Activated CD4-positive, alpha-beta memory T cell treated with anti-CD3 and anti-CD28 coated beads for 36 hours (primary cell): Measurements from ENCODE around the gene SPTBN1. TPM values are rescaled to one million over a fixed set of nuclear protein-coding genes. Genes with fewer than 3 reads are reported as not detected.

Experiments used
- CTCF ChIA-PET: fragments of 350-600 bp; sonication (Branson Sonifier 250); formaldehyde crosslinking; loops from one replicate; lab custom pipeline; 2021; ENCODE audit warnings: antibody characterized with exemption, inconsistent platforms; lab: Charles Lee
- POLR2A ChIA-PET: fragments of 350-600 bp; sonication (Branson Sonifier 250); formaldehyde crosslinking; loops from one replicate; lab custom pipeline; 2021; ENCODE audit warnings: antibody characterized with exemption; lab: Charles Lee
- DNase-seq: peaks from one replicate; pipeline ENCODE4 v3.0.0-alpha.2; 2020
- H3K27ac Mint-ChIP-seq: one replicate; pipeline ENCODE4 v1.8.0; 2021; ENCODE audit warnings: mixed read lengths
- H3K27me3 Mint-ChIP-seq: one replicate; pipeline ENCODE4 v1.8.0; 2021; ENCODE audit warnings: mixed read lengths
- H3K36me3 Mint-ChIP-seq: one replicate; pipeline ENCODE4 v1.8.0; 2021; ENCODE audit warnings: mixed read lengths
- H3K4me1 Mint-ChIP-seq: one replicate; pipeline ENCODE4 v1.8.0; 2021; ENCODE audit warnings: low read depth, mixed read lengths
- H3K4me3 Mint-ChIP-seq: one replicate; pipeline ENCODE4 v1.8.0; 2021; ENCODE audit warnings: mild to moderate bottlenecking, mixed read lengths
- H3K9me3 Mint-ChIP-seq: one replicate; pipeline ENCODE4 v1.8.0; 2021; ENCODE audit warnings: mixed read lengths
- intact Hi-C: fragments of 100-400 bp; cut with micrococcal nuclease; formaldehyde crosslinking; loops from one replicate; pipeline ENCODE4 v1.15.1; 2023
- total RNA-seq, 2 experiments: library from RNA; stranded (reverse); gene quantifications; one replicate each; pipeline ENCODE4 v1.2.3, GENCODE V29; 2021

Gene SPTBN1
- total RNA-seq, 2 experiments from 2014 or later: 67.5 to 68.1 TPM

DNA sequence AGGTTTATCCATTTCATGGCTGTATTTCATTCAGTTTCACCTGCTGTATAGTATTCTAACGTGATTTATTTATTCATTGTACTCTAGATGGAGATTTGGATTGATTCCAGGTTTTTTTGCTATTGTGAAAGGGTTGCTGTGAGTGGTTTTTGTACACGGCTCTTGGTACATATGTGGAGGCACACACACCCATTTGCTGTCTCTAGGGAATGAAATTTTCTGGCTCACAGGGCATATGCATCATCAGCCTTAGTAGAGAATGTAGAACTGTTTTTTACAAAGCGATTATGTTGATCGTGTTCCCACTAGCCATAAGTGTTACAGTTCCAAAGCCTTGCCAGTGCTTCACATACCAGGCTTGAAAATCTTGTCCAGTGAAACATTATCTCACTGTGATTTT is 5.1 kb downstream of the SPTBN1 start:
- no peaks in the 10 kb centered on the region for H3K9me3 Mint-ChIP-seq
- peaks cover 36% of the 10 kb centered on the region for H3K27me3 Mint-ChIP-seq
- ChIA-PET POLR2A (no interaction called here), CTCF (no interaction called here)
- no peak overlapping the region for H3K27ac Mint-ChIP-seq
- no peaks in the 10 kb centered on the region for H3K36me3 Mint-ChIP-seq
- no peak for DNase-seq
- H3K4me3 Mint-ChIP-seq: no peak overlapping the region
- H3K4me1 Mint-ChIP-seq: peaks cover 3% of the 10 kb centered on the region
- intact Hi-C loops: no loop called here

DNA sequence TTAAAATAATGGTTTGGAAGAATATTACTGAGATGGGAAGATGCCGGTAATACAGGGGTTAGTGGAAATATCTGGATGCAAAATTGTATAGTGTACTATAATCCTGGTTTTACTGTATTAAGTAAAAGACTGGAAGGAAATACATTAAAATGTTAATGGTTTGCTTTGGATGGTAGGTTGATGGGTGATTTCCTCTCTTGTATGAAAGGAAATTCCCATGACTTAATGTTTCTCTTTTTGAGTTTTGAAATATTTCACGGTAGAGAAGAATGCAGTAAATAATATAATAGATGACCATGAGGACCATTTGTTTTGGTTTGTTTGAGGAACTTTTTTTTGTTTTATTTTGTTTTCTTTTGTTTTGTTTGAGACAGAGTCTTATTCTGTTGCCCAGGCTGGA is 8.2 kb downstream of the SPTBN1 start:
- Mint-ChIP-seq H3K27me3 (peaks cover 18% of the 10 kb centered on the region), H3K4me3 (no peak overlapping the region), H3K27ac (no peak overlapping the region), H3K9me3 (no peaks in the 10 kb centered on the region), H3K36me3 (no peaks in the 10 kb centered on the region), H3K4me1 (no peaks in the 10 kb centered on the region)
- DNase-seq: no peak
- ChIA-PET POLR2A (no interaction called here), CTCF (no interaction called here)
- intact Hi-C loops: no loop called here

DNA sequence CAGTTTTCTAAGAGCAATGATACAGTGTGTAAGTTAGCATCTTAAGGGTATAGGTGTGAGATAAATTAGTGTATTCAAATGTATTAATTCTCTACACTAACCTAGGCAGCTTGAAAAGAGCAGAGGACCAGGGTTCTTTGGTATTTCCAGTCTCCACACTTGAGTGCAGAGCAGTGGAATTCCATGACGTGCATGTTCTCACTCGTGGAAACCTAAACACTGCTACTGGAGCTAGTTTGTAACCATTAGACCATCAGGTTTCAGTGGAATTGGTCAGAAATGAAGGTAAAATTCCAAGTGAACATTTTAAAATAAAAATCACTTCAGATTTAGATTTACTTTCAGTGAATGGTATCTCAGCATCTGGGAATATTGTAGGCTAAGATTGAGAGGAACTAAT is 9.0 kb downstream of the SPTBN1 start:
- no peak for DNase-seq
- ChIA-PET CTCF (no interaction called here), POLR2A (no interaction called here)
- no peak overlapping the region for H3K27ac Mint-ChIP-seq
- H3K4me3 Mint-ChIP-seq: no peak overlapping the region
- peaks cover 16% of the 10 kb centered on the region for H3K27me3 Mint-ChIP-seq
- no peaks in the 10 kb centered on the region for H3K36me3 Mint-ChIP-seq
- H3K4me1 Mint-ChIP-seq: no peaks in the 10 kb centered on the region
- no peaks in the 10 kb centered on the region for H3K9me3 Mint-ChIP-seq
- intact Hi-C loops: no loop called here

DNA sequence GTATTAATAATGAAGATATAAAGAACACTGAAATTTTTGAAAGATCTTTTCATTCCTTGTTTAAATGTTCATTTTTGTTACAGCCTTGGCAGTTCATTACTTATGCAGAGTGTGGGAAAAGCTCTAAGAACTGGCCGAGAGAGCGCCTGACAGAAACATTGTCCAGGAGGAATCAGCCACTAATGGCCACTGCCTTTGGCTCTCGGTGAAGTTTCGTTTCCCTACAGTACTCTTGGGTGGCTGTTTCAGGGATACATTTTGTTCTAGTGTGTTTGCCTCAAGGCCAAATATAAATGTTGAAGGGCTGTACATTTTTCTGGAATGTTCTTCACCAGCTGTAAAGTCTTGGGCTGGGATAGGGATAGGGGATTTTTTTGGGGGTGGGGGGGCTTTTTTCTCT is 10.7 kb downstream of the SPTBN1 start:
- Mint-ChIP-seq H3K27ac (no peak overlapping the region), H3K36me3 (no peaks in the 10 kb centered on the region), H3K4me1 (no peaks in the 10 kb centered on the region), H3K4me3 (no peak overlapping the region), H3K27me3 (peaks cover 10% of the 10 kb centered on the region), H3K9me3 (no peaks in the 10 kb centered on the region)
- no peak for DNase-seq
- ChIA-PET CTCF (no interaction called here), POLR2A (no interaction called here)
- intact Hi-C loops: no loop called here

- no peaks in the 10 kb centered on the region for H3K9me3 Mint-ChIP-seq
- ChIA-PET CTCF (interaction anchor here (0.7 kb wide), 1 partner anchor 376 kb away, joined by 3 read pairs; no protein-coding TSS in a partner anchor), POLR2A (no interaction called here)
- H3K27me3 Mint-ChIP-seq: peaks cover 3% of the 10 kb centered on the region
- no peaks in the 10 kb centered on the region for H3K36me3 Mint-ChIP-seq
- H3K27ac Mint-ChIP-seq: no peak overlapping the region
- H3K4me1 Mint-ChIP-seq: no peaks in the 10 kb centered on the region
- no peak overlapping the region for H3K4me3 Mint-ChIP-seq
- intact Hi-C loops: no loop called here
- no peak for DNase-seq
Measured at GRCh38 chr2:54468673-54469072, 12.5 kb downstream of the SPTBN1 start.

DNA sequence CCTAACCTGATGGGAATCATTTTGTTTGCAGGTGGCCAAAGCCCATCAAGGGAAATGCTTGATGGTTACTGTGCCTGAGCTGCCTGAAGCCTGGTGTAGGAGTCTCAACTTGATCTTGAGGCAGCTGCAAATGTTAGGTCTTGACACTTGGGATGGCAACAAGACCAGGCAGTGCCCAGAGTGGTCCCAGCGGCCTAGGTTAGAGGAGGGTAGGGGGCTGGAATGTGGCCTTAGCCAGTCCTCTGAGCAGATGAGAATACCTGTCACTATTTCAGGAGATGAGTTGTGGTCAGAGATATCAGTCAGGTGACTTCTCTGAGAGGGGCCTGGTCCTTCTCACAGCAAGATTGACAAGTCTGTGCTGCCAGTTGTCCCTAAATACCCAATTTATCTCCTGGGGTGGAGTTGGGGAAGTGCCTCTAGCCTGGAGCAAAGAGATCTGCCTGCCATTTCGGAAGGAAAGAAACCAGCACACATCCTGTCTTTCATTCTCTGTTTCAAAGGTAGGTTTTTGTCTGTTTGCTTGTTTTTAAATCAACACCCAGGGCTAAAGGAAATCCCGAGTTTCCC is 13.4 kb downstream of the SPTBN1 start:
- ChIA-PET POLR2A (no interaction called here), CTCF (no interaction called here)
- Mint-ChIP-seq H3K36me3 (no peaks in the 10 kb centered on the region), H3K27me3 (no peaks in the 10 kb centered on the region), H3K4me3 (no peak overlapping the region), H3K27ac (no peak overlapping the region), H3K9me3 (no peaks in the 10 kb centered on the region), H3K4me1 (no peaks in the 10 kb centered on the region)
- DNase-seq: no peak
- intact Hi-C loops: no loop called here

DNA sequence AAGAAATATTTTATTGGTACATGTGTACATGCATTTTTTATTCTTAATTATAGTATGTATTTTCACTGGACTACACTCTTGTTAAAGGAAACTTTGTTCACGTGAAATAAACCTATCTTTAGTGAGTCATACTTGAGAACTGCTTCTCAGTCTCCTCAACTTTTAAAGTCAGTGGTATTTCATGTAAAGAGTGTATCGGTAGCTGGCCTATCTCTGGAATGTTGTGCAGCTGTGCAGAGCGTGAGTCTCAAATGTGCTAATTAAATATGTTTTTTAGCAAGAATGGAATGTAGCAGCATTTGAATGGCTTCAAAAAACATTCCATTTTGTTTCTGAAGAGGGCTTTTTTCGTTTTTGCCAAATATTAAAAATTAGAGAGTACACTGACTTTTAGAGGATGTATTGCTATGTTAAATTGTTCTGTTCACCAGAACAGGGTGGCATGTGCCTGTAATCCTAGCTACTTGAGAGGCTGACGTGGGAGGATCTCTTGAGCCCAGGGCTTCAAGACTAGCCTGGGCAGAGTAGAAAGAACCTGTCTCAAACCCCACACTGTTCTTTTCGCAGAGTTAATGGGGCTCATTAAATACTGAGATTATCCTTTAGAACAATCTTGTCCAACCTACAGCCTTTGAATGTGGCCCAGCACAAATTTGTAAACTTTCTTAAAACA is 14.3 kb downstream of the SPTBN1 start:
- POLR2A ChIA-PET: no interaction called here
- H3K9me3 Mint-ChIP-seq: no peaks in the 10 kb centered on the region
- CTCF ChIA-PET: no interaction called here
- intact Hi-C loops: no loop called here
- no peaks in the 10 kb centered on the region for H3K36me3 Mint-ChIP-seq
- no peaks in the 10 kb centered on the region for H3K4me1 Mint-ChIP-seq
- H3K4me3 Mint-ChIP-seq: no peak overlapping the region
- H3K27ac Mint-ChIP-seq: no peak overlapping the region
- DNase-seq: no peak
- H3K27me3 Mint-ChIP-seq: no peaks in the 10 kb centered on the region

DNA sequence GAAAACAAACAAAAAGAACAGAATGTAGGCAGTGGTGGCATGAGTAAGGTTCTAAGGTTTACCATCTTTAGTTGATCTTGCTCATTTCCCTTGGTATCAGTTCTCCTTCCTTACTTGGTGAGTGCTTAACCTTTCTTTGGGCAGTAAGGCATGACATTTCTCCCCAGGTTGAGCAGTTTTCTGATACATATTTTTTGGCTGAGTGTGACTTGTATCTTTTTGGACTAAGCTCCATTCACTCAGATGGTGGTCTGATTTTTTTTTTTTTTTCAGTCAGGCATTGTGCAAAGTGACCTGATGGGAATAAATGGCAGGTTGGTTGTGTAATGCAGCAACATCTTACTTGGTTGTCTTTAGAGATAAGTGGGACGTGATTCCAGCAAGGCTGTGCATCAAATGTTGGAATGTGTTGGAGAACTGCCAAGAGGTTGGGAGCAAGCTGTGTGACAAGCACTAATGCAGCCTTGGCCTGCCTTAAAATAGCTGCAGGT is 15.1 kb downstream of the SPTBN1 start:
- intact Hi-C loops: no loop called here
- H3K36me3 Mint-ChIP-seq: no peaks in the 10 kb centered on the region
- H3K9me3 Mint-ChIP-seq: no peaks in the 10 kb centered on the region
- no peak for DNase-seq
- CTCF ChIA-PET: interaction anchor here (0.6 kb wide), 1 partner anchor 154 kb away, joined by 3 read pairs; no protein-coding TSS in a partner anchor
- POLR2A ChIA-PET: no interaction called here
- H3K27me3 Mint-ChIP-seq: no peaks in the 10 kb centered on the region
- no peaks in the 10 kb centered on the region for H3K4me1 Mint-ChIP-seq
- no peak overlapping the region for H3K4me3 Mint-ChIP-seq
- no peak overlapping the region for H3K27ac Mint-ChIP-seq

GRCh38 chr2:54473851-54474250 is 17.7 kb downstream of the SPTBN1 start:
- intact Hi-C loops: no loop called here
- CTCF ChIA-PET: interaction anchor here (1.0 kb wide), 1 partner anchor 230 kb away, joined by 5 read pairs; no protein-coding TSS in a partner anchor
- Mint-ChIP-seq H3K4me3 (no peak overlapping the region), H3K27me3 (no peaks in the 10 kb centered on the region), H3K4me1 (no peaks in the 10 kb centered on the region), H3K27ac (no peak overlapping the region), H3K36me3 (no peaks in the 10 kb centered on the region), H3K9me3 (no peaks in the 10 kb centered on the region)
- DNase-seq: no peak
- POLR2A ChIA-PET: no interaction called here

DNA sequence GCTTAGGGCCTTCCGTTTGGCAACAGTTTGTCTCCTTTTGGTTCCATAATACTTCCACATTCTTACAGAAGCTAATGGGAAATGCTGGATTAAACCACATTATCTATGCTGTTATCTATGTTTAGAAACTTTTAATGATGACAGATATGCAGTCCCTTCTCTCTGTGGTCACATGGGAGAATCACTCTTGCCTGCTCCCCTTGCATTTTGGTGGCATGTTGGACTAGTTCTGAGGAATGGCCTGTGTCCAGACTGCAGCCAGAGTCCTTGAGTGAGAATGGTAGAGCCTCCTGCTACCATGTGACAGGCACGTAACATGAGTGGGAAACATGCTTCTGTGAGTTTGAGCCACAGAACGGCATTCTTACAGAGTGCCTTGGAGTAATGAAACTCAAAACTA is 19.2 kb downstream of the SPTBN1 start:
- ChIA-PET CTCF (no interaction called here), POLR2A (no interaction called here)
- intact Hi-C loops: no loop called here
- Mint-ChIP-seq H3K27me3 (no peaks in the 10 kb centered on the region), H3K4me3 (no peak overlapping the region), H3K4me1 (no peaks in the 10 kb centered on the region), H3K27ac (no peak overlapping the region), H3K9me3 (no peaks in the 10 kb centered on the region), H3K36me3 (no peaks in the 10 kb centered on the region)
- DNase-seq: no peak

GRCh38 chr2:54475919-54476318 is 19.8 kb downstream of the SPTBN1 start:
- no peak overlapping the region for H3K4me3 Mint-ChIP-seq
- H3K27me3 Mint-ChIP-seq: no peaks in the 10 kb centered on the region
- ChIA-PET CTCF (no interaction called here), POLR2A (no interaction called here)
- no peaks in the 10 kb centered on the region for H3K4me1 Mint-ChIP-seq
- no peaks in the 10 kb centered on the region for H3K9me3 Mint-ChIP-seq
- H3K36me3 Mint-ChIP-seq: no peaks in the 10 kb centered on the region
- intact Hi-C loops: no loop called here
- H3K27ac Mint-ChIP-seq: no peak overlapping the region
- DNase-seq: no peak

DNA sequence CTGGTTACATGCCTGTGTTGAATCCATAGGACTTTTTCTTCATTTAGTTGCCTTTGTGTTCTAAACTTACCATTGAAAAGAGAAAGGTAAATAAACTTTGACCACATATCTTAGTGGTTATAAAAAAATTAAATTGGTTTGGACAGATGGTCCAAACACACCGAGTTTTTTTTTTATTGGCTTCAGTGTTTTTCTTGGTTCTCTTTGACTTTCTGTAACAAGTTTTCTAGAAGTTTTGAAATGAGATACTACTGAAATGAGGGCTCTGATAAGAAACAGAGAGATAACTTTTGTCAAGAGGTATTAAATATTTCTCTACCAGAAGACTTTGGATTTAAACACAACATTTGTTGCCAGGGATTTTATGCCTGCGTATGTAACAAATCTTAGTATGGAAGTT is 20.7 kb downstream of the SPTBN1 start:
- Mint-ChIP-seq H3K4me1 (no peaks in the 10 kb centered on the region), H3K9me3 (no peaks in the 10 kb centered on the region), H3K27me3 (no peaks in the 10 kb centered on the region), H3K36me3 (no peaks in the 10 kb centered on the region), H3K27ac (no peak overlapping the region), H3K4me3 (no peak overlapping the region)
- DNase-seq: no peak
- ChIA-PET POLR2A (no interaction called here), CTCF (no interaction called here)
- intact Hi-C loops: no loop called here

GRCh38 chr2:54477896-54478295 is 21.8 kb downstream of the SPTBN1 start:
- H3K4me1 Mint-ChIP-seq: no peaks in the 10 kb centered on the region
- no peaks in the 10 kb centered on the region for H3K27me3 Mint-ChIP-seq
- H3K4me3 Mint-ChIP-seq: no peak overlapping the region
- no peak overlapping the region for H3K27ac Mint-ChIP-seq
- intact Hi-C loops: no loop called here
- ChIA-PET POLR2A (no interaction called here), CTCF (no interaction called here)
- no peaks in the 10 kb centered on the region for H3K36me3 Mint-ChIP-seq
- DNase-seq: no peak
- H3K9me3 Mint-ChIP-seq: no peaks in the 10 kb centered on the region
